Panc1 (cell line): Measurements from ENCODE around the gene GRAMD1B.

Source experiments
- POLR2AphosphoS5 ChIP-seq: IDR thresholded peaks from 2 replicates; pipeline ENCODE4 v1.6.1; 2012; ENCODE audit warnings: mild to moderate bottlenecking, low read depth, low read length, moderate library complexity
- TCF7L2 ChIP-seq: IDR thresholded peaks from 2 replicates; pipeline ENCODE4 v1.6.1; 2011; ENCODE audit warnings: mild to moderate bottlenecking, low read depth, low read length, inconsistent platforms
- TF ChIP-seq, protein P1 (sequence below): fragments of 450-650 bp; IDR thresholded peaks from 2 replicates; pipeline ENCODE4 v1.5.1; 2017; ENCODE audit warnings: mild to moderate bottlenecking

GRCh38 chr11:123584737-123585136, 154.7 kb downstream of the GRAMD1B start:
- TF ChIP-seq, protein P1, sequence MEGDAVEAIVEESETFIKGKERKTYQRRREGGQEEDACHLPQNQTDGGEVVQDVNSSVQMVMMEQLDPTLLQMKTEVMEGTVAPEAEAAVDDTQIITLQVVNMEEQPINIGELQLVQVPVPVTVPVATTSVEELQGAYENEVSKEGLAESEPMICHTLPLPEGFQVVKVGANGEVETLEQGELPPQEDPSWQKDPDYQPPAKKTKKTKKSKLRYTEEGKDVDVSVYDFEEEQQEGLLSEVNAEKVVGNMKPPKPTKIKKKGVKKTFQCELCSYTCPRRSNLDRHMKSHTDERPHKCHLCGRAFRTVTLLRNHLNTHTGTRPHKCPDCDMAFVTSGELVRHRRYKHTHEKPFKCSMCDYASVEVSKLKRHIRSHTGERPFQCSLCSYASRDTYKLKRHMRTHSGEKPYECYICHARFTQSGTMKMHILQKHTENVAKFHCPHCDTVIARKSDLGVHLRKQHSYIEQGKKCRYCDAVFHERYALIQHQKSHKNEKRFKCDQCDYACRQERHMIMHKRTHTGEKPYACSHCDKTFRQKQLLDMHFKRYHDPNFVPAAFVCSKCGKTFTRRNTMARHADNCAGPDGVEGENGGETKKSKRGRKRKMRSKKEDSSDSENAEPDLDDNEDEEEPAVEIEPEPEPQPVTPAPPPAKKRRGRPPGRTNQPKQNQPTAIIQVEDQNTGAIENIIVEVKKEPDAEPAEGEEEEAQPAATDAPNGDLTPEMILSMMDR, result no peak
- TF ChIP-seq TCF7L2 (no peak), POLR2AphosphoS5 (no peak)
